22Rv1 (cell line): Measurements from ENCODE around the gene ZNF488.

Source experiments
- H3K27ac ChIP-seq: fragments of 450-650 bp; 2 replicates; pipeline ENCODE4 v1.5.1; 2017
- CTCF ChIP-seq: fragments of 450-650 bp; IDR thresholded peaks from 2 replicates; pipeline ENCODE4 v1.5.1; 2017; ENCODE audit warnings: mild to moderate bottlenecking
- ZFX ChIP-seq: fragments of 450-650 bp; IDR thresholded peaks from 2 replicates; pipeline ENCODE4 v1.6.1; 2017; ENCODE audit warnings: antibody characterized with exemption, borderline replicate concordance

The ZNF488 gene

GRCh38 chr10:47367646-47368045 lies 16.4 kb downstream of the ZNF488 start:
- TF ChIP-seq CTCF (no peak), ZFX (no peak)
- H3K27ac ChIP-seq: no peak overlapping the region

- no peak overlapping the region for H3K27ac ChIP-seq
- TF ChIP-seq ZFX (no peak), CTCF (no peak)
Observed at GRCh38 chr10:47366731-47367460, 17.2 kb downstream of the ZNF488 start.

GRCh38 chr10:47366181-47366631 lies 17.9 kb downstream of the ZNF488 start:
- no peak for TF ChIP-seq ZFX
- no peak for TF ChIP-seq CTCF
- no peak overlapping the region for H3K27ac ChIP-seq

- no peak overlapping the region for H3K27ac ChIP-seq
- TF ChIP-seq ZFX: no peak
- no peak for TF ChIP-seq CTCF
Observed at GRCh38 chr10:47365431-47366180, 18.5 kb downstream of the ZNF488 start.

GRCh38 chr10:47364911-47365310 lies 19.2 kb downstream of the ZNF488 start:
- H3K27ac ChIP-seq: no peak overlapping the region
- TF ChIP-seq CTCF (no peak), ZFX (no peak)

GRCh38 chr10:47364366-47364765 lies 19.7 kb downstream of the ZNF488 start:
- TF ChIP-seq ZFX (no peak), CTCF (no peak)
- no peak overlapping the region for H3K27ac ChIP-seq

- no peak overlapping the region for H3K27ac ChIP-seq
- no peak for TF ChIP-seq ZFX
- TF ChIP-seq CTCF: no peak
Observed at GRCh38 chr10:47363781-47364180, 20.3 kb downstream of the ZNF488 start.
